SK-N-SH treated with all-trans-retinoic acid at 6 μM for 48 hours (cell line): Measurements from ENCODE around the gene C8A.

ENCODE experiments used
- ATAC-seq: fragments of 200-7000 bp; cut with Tn5 transposase; 3 replicates; pipeline ENCODE4 v1.9.1; 2020; ENCODE audit warnings: mild to moderate bottlenecking, moderate library complexity
- BACH2 ChIP-seq: fragments of 250-450 bp; sonication (Bioruptor Pico); IDR thresholded peaks from 2 replicates; pipeline ENCODE4 v1.9.0; 2021; ENCODE audit warnings: mild to moderate bottlenecking, borderline replicate concordance
- CSDC2 ChIP-seq: fragments of 250-450 bp; sonication (Bioruptor Pico); IDR thresholded peaks from 2 replicates; pipeline ENCODE4 v1.5.0; 2020; ENCODE audit warnings: mild to moderate bottlenecking, moderate library complexity
- CSRNP3 ChIP-seq: fragments of 250-450 bp; sonication (Bioruptor Pico); IDR thresholded peaks from 2 replicates; pipeline ENCODE4 v1.5.1; 2021; ENCODE audit warnings: mild to moderate bottlenecking, moderate library complexity
- GLIS3 ChIP-seq: fragments of 250-450 bp; sonication (Bioruptor Pico); IDR thresholded peaks from 2 replicates; pipeline ENCODE4 v1.5.0; 2020; ENCODE audit warnings: mild to moderate bottlenecking, moderate library complexity
- OSR1 ChIP-seq: fragments of 250-450 bp; sonication (Bioruptor Pico); IDR thresholded peaks from 2 replicates; pipeline ENCODE4 v1.8.0; 2022; ENCODE audit warnings: moderate library complexity, mild to moderate bottlenecking, inconsistent platforms
- PATZ1 ChIP-seq: fragments of 250-450 bp; sonication (Bioruptor Pico); IDR thresholded peaks from 2 replicates; pipeline ENCODE4 v1.8.0; 2020; ENCODE audit warnings: mild to moderate bottlenecking, moderate library complexity, borderline replicate concordance
- PPARA ChIP-seq: fragments of 250-450 bp; sonication (Bioruptor Pico); IDR thresholded peaks from 2 replicates; pipeline ENCODE4 v1.5.0; 2020; ENCODE audit warnings: mild to moderate bottlenecking, borderline replicate concordance
- RARB ChIP-seq: fragments of 250-450 bp; sonication (Bioruptor Pico); IDR thresholded peaks from 2 replicates; pipeline ENCODE4 v1.8.0; 2021; ENCODE audit warnings: mild to moderate bottlenecking, moderate library complexity
- SNAI2 ChIP-seq: fragments of 250-450 bp; sonication (Bioruptor Pico); IDR thresholded peaks from 2 replicates; pipeline ENCODE4 v1.5.0; 2020; ENCODE audit warnings: mild to moderate bottlenecking, moderate library complexity
- TCF4 ChIP-seq: fragments of 250-450 bp; sonication (Bioruptor Pico); IDR thresholded peaks from 2 replicates; pipeline ENCODE4 v1.8.0; 2021; ENCODE audit warnings: mild to moderate bottlenecking, moderate library complexity, borderline replicate concordance
- TOX ChIP-seq: fragments of 250-450 bp; sonication (Bioruptor Pico); IDR thresholded peaks from 2 replicates; pipeline ENCODE4 v1.8.0; 2021; ENCODE audit warnings: mild to moderate bottlenecking, moderate library complexity, borderline replicate concordance
- TSHZ2 ChIP-seq: fragments of 250-450 bp; sonication (Bioruptor Pico); IDR thresholded peaks from 2 replicates; pipeline ENCODE4 v1.5.0; 2020; ENCODE audit warnings: mild to moderate bottlenecking, moderate library complexity
- ZC3H10 ChIP-seq: fragments of 250-450 bp; sonication (Bioruptor Pico); IDR thresholded peaks from 2 replicates; pipeline ENCODE4 v1.5.1; 2021; ENCODE audit warnings: mild to moderate bottlenecking, moderate library complexity
- ZFP3 ChIP-seq: fragments of 250-450 bp; sonication (Bioruptor Pico); IDR thresholded peaks from 2 replicates; pipeline ENCODE4 v1.5.0; 2020; ENCODE audit warnings: mild to moderate bottlenecking, moderate library complexity
- ZFP30 ChIP-seq: fragments of 450-650 bp; formaldehyde crosslinking; IDR thresholded peaks from 2 replicates; pipeline ENCODE4 v1.5.0; 2022; ENCODE audit warnings: mild to moderate bottlenecking, moderate library complexity
- ZNF565 ChIP-seq: fragments of 450-650 bp; formaldehyde crosslinking; conservative IDR thresholded peaks from 2 replicates; pipeline ENCODE4 v1.5.0; 2020; ENCODE audit warnings: low read depth, mild to moderate bottlenecking, moderate library complexity
- ZNF70 ChIP-seq: fragments of 450-650 bp; formaldehyde crosslinking; IDR thresholded peaks from 2 replicates; pipeline ENCODE4 v1.5.0; 2020; ENCODE audit warnings: mild to moderate bottlenecking, moderate library complexity
- TF ChIP-seq, protein P1 (sequence below): fragments of 250-450 bp; sonication (Bioruptor Pico); IDR thresholded peaks from 2 replicates; pipeline ENCODE4 v1.5.1; 2020; ENCODE audit warnings: low read depth, mild to moderate bottlenecking, moderate library complexity
- TF ChIP-seq, protein P2 (sequence below): fragments of 250-450 bp; sonication (Bioruptor Pico); IDR thresholded peaks from 2 replicates; pipeline ENCODE4 v1.8.0; 2021; ENCODE audit warnings: low read depth, mild to moderate bottlenecking, moderate library complexity, borderline replicate concordance

C8A gene

DNA sequence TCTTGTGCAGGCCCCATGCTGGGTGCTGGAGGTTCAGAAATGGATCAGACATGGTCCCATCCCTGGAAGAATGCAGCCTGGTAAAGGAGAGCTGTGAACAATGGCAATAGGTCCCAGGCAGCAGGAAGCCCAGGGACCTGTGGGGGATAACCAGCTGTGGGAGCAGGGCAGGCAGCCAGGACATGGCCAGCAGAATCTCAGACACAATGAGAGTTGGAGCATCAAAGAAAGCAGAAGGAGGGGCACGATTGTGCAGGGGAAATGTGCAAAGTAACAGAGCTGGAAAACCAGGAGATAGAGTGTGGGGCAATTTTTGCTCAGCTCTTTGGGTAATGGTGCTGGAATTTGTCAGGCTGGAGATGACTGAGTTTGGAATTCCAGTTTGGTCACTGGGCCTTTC, 66.9 kb downstream of the C8A start (continued):
- no peak for TF ChIP-seq PATZ1 (CRISPR knock-in tag)
- no peak for TF ChIP-seq TOX (CRISPR knock-in tag)
- TF ChIP-seq ZC3H10 (CRISPR knock-in tag): no peak
- TF ChIP-seq, all 23 proteins: peak for 0

- no peak for ATAC-seq
These were observed 67.5 kb downstream of the C8A start for GRCh38 chr1:56922070-56922469.

More at GRCh38 chr1:56922070-56922469, 67.5 kb downstream of the C8A start:
- TF ChIP-seq RARB (CRISPR knock-in tag): no peak
- no peak for TF ChIP-seq TCF4 (CRISPR knock-in tag)
- no peak for TF ChIP-seq CSDC2 (CRISPR knock-in tag)
- TF ChIP-seq OSR1 (CRISPR knock-in tag): no peak
- no peak for TF ChIP-seq ZFP30
- TF ChIP-seq TSHZ2 (CRISPR knock-in tag): no peak
- no peak for TF ChIP-seq CSRNP3 (CRISPR knock-in tag)
- TF ChIP-seq SNAI2: no peak
- TF ChIP-seq PPARA (CRISPR knock-in tag): no peak
- no peak for TF ChIP-seq PATZ1 (CRISPR knock-in tag)
- no peak for TF ChIP-seq ZFP3 (CRISPR knock-in tag)
- no peak for TF ChIP-seq ZNF70 (CRISPR knock-in tag)
- TF ChIP-seq, protein P1, sequence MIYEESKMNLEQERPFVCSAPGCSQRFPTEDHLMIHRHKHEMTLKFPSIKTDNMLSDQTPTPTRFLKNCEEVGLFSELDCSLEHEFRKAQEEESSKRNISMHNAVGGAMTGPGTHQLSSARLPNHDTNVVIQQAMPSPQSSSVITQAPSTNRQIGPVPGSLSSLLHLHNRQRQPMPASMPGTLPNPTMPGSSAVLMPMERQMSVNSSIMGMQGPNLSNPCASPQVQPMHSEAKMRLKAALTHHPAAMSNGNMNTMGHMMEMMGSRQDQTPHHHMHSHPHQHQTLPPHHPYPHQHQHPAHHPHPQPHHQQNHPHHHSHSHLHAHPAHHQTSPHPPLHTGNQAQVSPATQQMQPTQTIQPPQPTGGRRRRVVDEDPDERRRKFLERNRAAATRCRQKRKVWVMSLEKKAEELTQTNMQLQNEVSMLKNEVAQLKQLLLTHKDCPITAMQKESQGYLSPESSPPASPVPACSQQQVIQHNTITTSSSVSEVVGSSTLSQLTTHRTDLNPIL (CRISPR knock-in tag): no peak
- no peak for TF ChIP-seq BACH2 (CRISPR knock-in tag)
- no peak for TF ChIP-seq TOX (CRISPR knock-in tag)
- no peak for TF ChIP-seq ZNF565 (CRISPR knock-in tag)
- TF ChIP-seq, protein P2, sequence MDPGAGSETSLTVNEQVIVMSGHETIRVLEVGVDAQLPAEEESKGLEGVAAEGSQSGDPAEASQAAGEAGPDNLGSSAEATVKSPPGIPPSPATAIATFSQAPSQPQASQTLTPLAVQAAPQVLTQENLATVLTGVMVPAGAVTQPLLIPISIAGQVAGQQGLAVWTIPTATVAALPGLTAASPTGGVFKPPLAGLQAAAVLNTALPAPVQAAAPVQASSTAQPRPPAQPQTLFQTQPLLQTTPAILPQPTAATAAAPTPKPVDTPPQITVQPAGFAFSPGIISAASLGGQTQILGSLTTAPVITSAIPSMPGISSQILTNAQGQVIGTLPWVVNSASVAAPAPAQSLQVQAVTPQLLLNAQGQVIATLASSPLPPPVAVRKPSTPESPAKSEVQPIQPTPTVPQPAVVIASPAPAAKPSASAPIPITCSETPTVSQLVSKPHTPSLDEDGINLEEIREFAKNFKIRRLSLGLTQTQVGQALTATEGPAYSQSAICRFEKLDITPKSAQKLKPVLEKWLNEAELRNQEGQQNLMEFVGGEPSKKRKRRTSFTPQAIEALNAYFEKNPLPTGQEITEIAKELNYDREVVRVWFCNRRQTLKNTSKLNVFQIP (CRISPR knock-in tag): no peak
- no peak for TF ChIP-seq ZC3H10 (CRISPR knock-in tag)
- no peak for TF ChIP-seq GLIS3 (CRISPR knock-in tag)
